CD4-positive, alpha-beta T cell treated with Interferon gamma for 1 hour (primary cell): ENCODE data around the gene LARP1B.
"Not testable (repeated sequence)": the region's sequence is repeated elsewhere in the genome, so short reads cannot be mapped to it uniquely, and the experiment has no call there.

ENCODE experiments used
- DNase-seq: peaks from one replicate; pipeline ENCODE4 v3.0.0-alpha.2; 2020

The LARP1B gene

GRCh38 chr4:128060699-128061565 lies at the start of gene LARP1B:
LARP1B (plus strand) TSS chr4:128061312; CDS start chr4:128074952, 13,640 bp downstream.
- DNase-seq: peak; percentile 93

DNA sequence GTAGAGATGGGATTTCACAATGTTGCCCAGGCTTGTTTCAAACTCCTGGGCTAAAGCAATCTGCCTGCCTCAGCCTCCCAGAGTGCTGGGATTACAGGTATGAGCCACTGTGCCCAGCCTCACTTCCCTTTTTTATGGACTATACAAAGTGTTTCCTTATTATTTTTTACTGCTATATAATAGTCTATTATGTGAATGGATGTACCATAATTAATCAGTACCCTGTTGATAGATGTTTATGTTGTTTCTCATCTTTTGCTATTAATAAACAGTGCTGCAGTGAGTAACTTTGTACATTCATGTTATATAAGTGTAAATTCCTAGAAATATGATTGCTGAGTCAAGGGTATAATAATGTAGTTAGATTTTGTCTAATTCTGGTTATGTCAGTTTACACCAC lies 35.8 kb upstream of the LARP1B start:
- no peak for DNase-seq

GRCh38 chr4:128029907-128030306 lies 31.2 kb upstream of the LARP1B start:
- no peak for DNase-seq

- no peak for DNase-seq
Measured at GRCh38 chr4:128031756-128032384, 29.2 kb upstream of the LARP1B start.

- no peak for DNase-seq
Measured at GRCh38 chr4:128039568-128039967, 21.5 kb upstream of the LARP1B start.

GRCh38 chr4:128047019-128047418 lies 14.1 kb upstream of the LARP1B start:
- DNase-seq: not testable (repeated sequence)

DNA sequence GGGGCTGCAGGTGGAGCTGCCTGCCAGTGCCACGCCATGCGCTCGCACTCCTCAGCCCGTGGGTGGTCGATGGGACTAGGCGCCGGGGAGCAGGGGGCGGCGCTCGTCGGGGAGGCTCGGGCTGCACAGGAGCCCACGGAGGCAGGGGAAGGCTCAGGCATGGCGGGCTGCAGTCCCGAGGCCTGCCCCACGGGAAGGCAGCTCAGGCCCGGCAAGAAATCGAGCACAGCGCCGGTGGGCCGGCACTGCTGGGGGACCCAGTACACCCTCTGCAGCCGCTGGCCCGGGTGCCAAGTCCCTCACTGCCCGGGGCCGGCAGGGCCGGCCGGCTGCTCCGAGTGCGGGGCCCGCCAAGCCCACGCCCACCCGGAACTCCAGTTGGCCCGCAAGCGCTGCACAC lies 13.6 kb upstream of the LARP1B start:
- DNase-seq: not testable (repeated sequence)

GRCh38 chr4:128051229-128051628 lies 9.9 kb upstream of the LARP1B start:
- not testable (repeated sequence) for DNase-seq

GRCh38 chr4:128054907-128055306 lies 6.2 kb upstream of the LARP1B start:
- not testable (repeated sequence) for DNase-seq

- not testable (repeated sequence) for DNase-seq
Measured at GRCh38 chr4:128055441-128056206, 5.5 kb upstream of the LARP1B start.

- DNase-seq: no peak
Measured at GRCh38 chr4:128056396-128056795, 4.7 kb upstream of the LARP1B start.

GRCh38 chr4:128060121-128060698 lies 902 bp upstream of the LARP1B start:
- DNase-seq: no peak

DNA sequence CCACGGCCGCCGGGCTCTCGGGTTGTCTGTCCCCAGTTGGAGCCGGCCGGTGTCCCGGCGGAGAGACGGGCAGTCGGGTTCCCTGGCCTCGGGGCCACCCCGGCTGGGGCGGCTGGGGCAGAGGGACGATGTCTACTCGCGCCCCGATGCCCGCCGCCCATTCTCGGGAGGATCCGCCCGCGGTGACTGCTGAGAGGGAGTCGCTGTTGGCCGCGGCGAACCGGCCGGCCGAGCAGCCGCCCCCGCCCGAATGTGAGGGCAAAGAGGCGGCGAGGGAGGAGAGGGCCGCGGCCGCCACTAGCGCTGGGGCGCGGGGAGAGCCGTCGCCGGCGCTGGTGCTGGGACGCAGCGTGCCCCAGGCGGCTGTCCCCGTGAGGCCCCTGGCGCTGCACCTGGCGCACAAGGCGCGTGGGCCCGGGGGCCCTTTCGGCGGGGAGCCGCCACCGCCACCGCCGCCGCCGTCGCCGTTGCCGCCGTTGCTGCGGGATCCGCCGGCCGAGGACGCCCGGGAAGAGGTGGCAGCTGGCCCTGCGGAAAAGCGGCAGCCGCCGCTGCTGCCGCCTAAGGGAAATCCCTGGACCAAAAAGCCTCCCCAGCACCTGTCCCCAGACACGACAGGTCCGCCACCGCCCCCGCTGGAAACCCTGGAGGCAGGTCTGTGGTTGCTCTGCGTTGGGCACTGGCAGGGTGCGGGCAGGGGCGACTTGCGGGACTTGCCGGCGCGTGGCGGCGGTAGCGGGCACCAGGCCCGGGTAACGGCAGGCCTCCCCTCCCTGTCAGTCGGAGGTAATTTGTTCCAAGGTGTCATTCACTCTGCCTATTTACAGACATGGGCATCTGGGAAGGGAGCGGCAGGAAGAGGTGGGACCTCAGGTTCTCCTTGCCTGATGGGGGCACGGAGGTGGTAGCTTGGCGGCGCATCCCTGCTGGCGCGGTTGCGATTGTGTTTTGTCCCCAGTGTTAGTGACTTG lies 739 bp downstream of the LARP1B start:
- DNase-seq: peak; percentile 46

- not testable (repeated sequence) for DNase-seq
Measured at GRCh38 chr4:128066453-128066820, 5.3 kb downstream of the LARP1B start.

DNA sequence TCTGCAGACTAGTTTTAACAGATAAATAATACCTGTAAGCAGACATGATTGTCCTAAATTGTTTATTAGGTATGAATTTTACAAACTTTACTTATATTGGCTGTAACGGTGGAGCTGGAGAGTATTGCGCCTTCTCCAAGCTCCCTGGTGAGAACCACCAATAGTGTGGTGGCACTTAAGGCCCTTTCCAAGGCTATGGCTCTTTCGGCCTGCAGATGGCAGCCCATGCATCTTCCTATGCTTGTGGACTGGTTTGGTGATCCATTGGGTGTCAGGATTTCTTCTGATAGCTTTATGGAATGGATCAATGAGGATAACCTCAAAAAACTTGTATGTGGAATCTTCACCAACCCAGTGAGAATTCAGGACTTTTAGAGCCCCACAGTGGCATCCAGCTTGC lies 7.8 kb downstream of the LARP1B start:
- DNase-seq: no peak

GRCh38 chr4:128076464-128076863 lies 15.4 kb downstream of the LARP1B start:
- DNase-seq: no peak

DNA sequence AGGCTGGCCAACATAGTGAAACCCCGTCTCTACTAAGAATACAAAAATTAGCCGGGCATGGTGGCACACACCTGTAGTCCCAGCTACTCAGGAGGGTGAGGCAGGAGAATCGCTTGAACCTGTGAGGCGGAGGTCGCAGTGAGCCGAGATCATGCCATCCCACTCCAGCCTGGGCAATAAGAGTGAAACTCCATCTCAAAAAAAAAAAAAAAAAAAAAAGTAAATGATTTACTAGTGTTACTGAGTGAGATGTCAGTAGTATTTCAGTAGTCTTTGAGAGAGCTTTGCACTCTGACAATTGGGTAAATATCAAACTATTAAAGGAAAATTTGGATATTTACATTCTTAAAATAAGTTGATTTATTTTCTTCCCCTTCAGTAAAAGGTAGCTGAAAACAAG lies 34.2 kb downstream of the LARP1B start:
- DNase-seq: not testable (repeated sequence)

DNA sequence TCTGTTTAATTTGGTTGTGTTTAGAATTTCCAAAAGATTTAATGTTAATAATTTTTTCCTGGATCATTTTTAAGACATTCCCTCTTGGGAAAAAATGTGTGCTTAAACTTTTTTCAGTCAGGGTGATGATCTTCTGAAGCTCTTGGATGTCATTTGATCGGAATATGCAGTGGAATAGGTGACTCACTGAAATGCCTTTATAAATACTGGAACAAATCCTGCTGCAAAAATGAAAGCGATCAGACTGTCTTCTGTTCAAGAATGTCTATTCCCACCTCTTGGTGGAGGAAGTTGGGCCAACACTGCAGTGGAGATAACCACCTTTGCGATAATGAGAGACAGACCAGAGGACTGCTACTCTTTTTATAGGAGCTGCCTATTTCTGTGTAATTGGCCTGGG lies 46.7 kb downstream of the LARP1B start:
- no peak for DNase-seq

GRCh38 chr4:128123036-128123435 lies 61.9 kb downstream of the LARP1B start:
- no peak for DNase-seq

DNA sequence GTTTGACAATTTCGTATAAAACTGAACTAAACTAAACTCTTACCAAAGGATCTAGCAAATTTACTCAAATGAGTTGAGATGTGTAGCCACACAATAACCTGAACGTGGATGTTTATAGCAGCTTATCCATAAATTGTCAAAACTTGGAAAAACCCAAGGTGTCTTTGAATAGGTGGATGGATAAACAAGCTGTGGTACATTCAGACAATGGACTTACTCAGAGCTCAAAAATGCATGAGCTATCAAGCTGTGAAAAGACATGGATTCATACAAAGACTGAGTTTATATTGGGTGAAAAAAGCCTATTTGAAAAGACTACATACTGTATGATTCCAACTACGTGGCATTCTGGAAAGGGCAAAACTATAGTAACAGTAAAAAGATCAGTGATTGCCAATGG lies 69.5 kb downstream of the LARP1B start:
- no peak for DNase-seq

GRCh38 chr4:128134925-128135324 lies 73.8 kb downstream of the LARP1B start:
- DNase-seq: no peak

DNA sequence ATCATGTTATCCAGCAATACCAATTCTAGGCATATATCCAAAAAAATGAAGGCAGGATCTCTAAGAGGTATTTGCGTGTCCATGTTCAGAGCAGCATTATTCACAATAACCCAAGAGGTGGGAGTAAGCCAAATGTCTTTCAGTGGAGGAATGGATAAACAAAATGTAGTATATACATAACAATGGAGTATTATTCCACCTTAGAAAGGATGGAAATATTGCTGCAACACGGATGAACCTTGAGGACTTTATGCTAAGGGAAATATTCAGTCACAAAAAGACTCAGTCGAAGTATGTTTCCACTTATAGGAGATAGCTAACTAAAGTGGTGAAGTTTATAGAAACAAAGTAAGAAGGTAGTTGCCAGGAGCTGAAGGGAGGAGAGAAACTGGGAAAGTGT lies 74.3 kb downstream of the LARP1B start:
- DNase-seq: no peak
